ENCODE results near the gene CMIP. TPM values are rescaled to one million over a fixed set of nuclear protein-coding genes. Genes with fewer than 3 reads are reported as not detected.

Gene CMIP
- total and polyA plus RNA-seq, 10 of the 15 experiments (the other 5 are each of a cell fraction or from before 2014, with no cell fraction given), result 1.2 to 43.2 (median 4.4) TPM

DNA sequence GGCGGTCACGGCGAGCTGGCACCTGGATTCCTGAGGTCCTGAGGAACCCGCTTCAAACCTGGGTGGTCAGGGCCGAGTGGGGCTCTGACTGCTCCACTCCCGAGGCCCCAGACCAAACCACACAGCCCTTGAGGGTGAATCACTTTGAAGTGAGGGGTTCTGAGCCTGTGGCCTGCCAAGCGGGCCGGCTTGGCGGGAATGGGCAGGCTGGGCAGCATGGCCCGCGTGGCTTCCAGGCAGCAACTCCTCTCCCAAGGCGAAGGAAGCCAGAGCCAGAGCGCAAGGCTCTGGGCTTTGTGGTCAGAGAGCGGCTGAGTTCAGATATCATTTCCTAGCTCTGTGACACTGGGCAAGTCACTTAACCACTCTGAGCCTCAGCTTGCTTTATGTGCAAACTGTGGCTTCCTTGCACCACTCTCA lies 42.7 kb downstream of the CMIP start:
- CTCF ChIA-PET, result no interaction called here
- TF ChIP-seq NFXL1 (IDR thresholded peaks at IDR 0.05; ENCODE audit: borderline replicate concordance) (no peak), PKNOX1 (IDR thresholded peaks at IDR 0.05) (no peak), DPF2 (IDR thresholded peaks at IDR 0.05) (no peak), CBX5 (IDR thresholded peaks at IDR 0.05; ENCODE audit: low read depth) (no peak), YBX1 (IDR thresholded peaks at IDR 0.05) (no peak), ZZZ3 (IDR thresholded peaks at IDR 0.05; ENCODE audit: control insufficient read depth, insufficient read length, low read depth) (no peak), NBN (IDR thresholded peaks at IDR 0.05) (no peak), RB1 (IDR thresholded peaks at IDR 0.05; ENCODE audit: borderline replicate concordance) (no peak), GATAD2B (conservative IDR thresholded peaks at IDR 0.05; ENCODE audit: low read depth) (no peak), EZH2 (IDR thresholded peaks at IDR 0.05; ENCODE audit: borderline replicate concordance, control insufficient read depth, low read depth, low read length) (no peak), ZNF384 (IDR thresholded peaks at IDR 0.05; ENCODE audit: borderline replicate concordance, low read depth, low read length) (no peak), STAT3 (IDR thresholded peaks at IDR 0.05; ENCODE audit: low read depth, low read length) (no peak), KLF5 (IDR thresholded peaks at IDR 0.05; ENCODE audit: partially characterized antibody) (no peak), SKIL (IDR thresholded peaks at IDR 0.05; ENCODE audit: low read depth, poor library complexity, severe bottlenecking) (no peak)
- TF ChIP-seq, protein P1, sequence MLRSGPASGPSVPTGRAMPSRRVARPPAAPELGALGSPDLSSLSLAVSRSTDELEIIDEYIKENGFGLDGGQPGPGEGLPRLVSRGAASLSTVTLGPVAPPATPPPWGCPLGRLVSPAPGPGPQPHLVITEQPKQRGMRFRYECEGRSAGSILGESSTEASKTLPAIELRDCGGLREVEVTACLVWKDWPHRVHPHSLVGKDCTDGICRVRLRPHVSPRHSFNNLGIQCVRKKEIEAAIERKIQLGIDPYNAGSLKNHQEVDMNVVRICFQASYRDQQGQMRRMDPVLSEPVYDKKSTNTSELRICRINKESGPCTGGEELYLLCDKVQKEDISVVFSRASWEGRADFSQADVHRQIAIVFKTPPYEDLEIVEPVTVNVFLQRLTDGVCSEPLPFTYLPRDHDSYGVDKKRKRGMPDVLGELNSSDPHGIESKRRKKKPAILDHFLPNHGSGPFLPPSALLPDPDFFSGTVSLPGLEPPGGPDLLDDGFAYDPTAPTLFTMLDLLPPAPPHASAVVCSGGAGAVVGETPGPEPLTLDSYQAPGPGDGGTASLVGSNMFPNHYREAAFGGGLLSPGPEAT (IDR thresholded peaks at IDR 0.05; ENCODE audit: low read depth), result no peak
- TF ChIP-seq, protein P2, sequence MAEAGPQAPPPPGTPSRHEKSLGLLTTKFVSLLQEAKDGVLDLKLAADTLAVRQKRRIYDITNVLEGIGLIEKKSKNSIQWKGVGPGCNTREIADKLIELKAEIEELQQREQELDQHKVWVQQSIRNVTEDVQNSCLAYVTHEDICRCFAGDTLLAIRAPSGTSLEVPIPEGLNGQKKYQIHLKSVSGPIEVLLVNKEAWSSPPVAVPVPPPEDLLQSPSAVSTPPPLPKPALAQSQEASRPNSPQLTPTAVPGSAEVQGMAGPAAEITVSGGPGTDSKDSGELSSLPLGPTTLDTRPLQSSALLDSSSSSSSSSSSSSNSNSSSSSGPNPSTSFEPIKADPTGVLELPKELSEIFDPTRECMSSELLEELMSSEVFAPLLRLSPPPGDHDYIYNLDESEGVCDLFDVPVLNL (IDR thresholded peaks at IDR 0.05; ENCODE audit: low read depth, low read length), result no peak
- in situ Hi-C loops (cut with MboI), result no loop called here

More for the DNA sequence above, 42.7 kb downstream of the CMIP start:
- RAD21 ChIA-PET (ENCODE audit: unreplicated experiment), result no interaction called here
- ATAC-seq (no peak), DNase-seq (ENCODE audit: low read depth, low spot score) (no peak), FAIRE-seq (no peak)
- no peaks in the 10 kb centered on the region for H4K20me1 ChIP-seq (ENCODE audit: control insufficient read depth, insufficient read depth)
- H3K27ac ChIP-seq (ENCODE audit: control insufficient read depth, insufficient read depth), result no peak overlapping the region
- peaks cover 0 to 4% of the 10 kb centered on the region in 2 experiments; a peak in 3 of 4 replicates for H3K36me3 ChIP-seq (ENCODE audit: control insufficient read depth in 2 of 2, insufficient read depth in 2 of 2, low read length in 1 of 2)
- H3K4me1 ChIP-seq (ENCODE audit: control insufficient read depth, insufficient read depth, low read length), result peaks cover 16% of the 10 kb centered on the region
- no peak overlapping the region for H3K4me2 ChIP-seq (ENCODE audit: control insufficient read depth, insufficient read depth)
- no peak overlapping the region for H3K9ac ChIP-seq (ENCODE audit: control insufficient read depth, insufficient read depth, low read length)
- H3K27me3 ChIP-seq (replicated peaks in 1 of 2; ENCODE audit: control insufficient read depth in 2 of 2, insufficient read depth in 2 of 2, low read length in 1 of 2), result no peaks in the 10 kb centered on the region
- H3K4me3 ChIP-seq, result no peak overlapping the region
- intact Hi-C loops (cut with micrococcal nuclease; ENCODE audit: unreplicated experiment), result loop anchor here (10.0 kb wide), 1 partner anchor 327 kb away; no protein-coding TSS in a partner anchor
- peaks cover 34% of the 10 kb centered on the region for H3K79me2 ChIP-seq (ENCODE audit: control insufficient read depth, insufficient read depth, low read length)
- H3K9me3 ChIP-seq (replicated peaks; ENCODE audit: control insufficient read depth, insufficient read depth, low read length), result no peaks in the 10 kb centered on the region
- POLR2A ChIA-PET, result no interaction called here
- SMC1A ChIA-PET (ENCODE audit: uncharacterized antibody, unreplicated experiment), result no interaction called here
- no peak overlapping the region for H2AFZ ChIP-seq (ENCODE audit: control insufficient read depth, low read depth, low read length)
- BruUV-seq (replicated peaks), result no TSS peak
- 85% methylated on average over 11 of the region's 14 CpGs for WGBS (ENCODE audit: insufficient coverage, insufficient replicate concordance, low lambda C conversion rate, missing lambda C conversion rate)

All from GM12878 (cell line).